ENCODE results near the gene OIP5.
"Not testable (repeated sequence)": the region's sequence is repeated elsewhere in the genome, so short reads cannot be mapped to it uniquely, and the experiment has no call there.

The OIP5 gene

DNA sequence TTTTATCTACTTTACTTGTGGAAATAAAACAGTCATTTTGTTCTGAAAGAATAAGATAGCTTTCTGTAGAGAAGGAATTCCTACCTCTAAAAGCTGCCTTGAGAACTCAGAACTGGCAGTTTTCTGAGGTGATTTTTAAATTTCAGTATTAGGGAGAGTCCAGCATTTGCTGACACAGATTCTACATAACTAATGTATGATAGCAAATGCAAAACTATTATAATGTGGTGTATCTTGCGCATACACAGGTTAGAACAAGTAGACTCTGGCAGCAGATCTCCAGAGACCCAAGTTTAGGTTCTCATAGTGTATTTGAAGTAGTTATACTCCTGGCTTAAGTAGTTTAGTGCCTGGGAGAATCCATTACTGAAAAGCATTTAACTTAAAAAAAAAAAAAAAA is 30.8 kb downstream of the OIP5 start:
- DNase-seq (ENCODE audit: low spot score) = no peak

DNA sequence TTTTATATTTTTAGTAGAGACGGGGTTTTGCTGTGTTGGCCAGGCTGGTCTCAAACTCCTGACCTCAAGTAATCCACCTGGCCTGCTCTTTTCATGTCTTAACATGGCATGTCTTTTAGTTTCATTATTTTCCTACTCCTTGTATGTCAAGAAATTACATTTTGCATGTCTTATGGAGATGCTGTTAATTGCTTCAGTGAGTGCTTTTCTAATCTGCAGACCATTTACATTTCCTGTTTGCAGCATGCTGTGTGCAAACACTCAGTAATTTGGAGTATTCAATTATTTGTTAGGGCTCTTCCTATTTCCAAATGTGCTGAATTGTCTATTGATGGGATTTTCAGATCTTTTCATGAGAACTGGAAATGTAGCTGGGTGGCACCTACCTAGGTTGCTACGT is 31.3 kb downstream of the OIP5 start:
- DNase-seq (ENCODE audit: low spot score) = not testable (repeated sequence)

DNA sequence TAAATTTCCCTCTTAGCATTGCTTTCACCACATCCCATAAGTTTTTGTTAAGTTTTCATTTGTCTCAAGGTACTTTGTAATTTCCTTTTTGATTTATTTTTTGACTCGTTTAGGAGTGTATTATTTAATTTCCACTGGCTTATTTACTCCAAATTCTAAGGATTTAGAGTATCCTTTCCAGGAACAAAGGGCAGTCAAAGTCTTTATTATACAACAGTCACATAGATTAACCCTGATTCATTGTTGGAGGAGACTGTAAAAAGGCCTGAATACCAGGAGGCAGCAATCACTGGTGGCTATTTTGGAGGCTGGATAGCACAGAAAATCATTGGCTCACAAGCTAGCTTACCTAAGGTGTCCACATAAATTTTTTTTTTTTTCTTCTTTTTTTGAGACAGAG is 39.9 kb downstream of the OIP5 start:
- DNase-seq (ENCODE audit: low spot score) = no peak

DNA sequence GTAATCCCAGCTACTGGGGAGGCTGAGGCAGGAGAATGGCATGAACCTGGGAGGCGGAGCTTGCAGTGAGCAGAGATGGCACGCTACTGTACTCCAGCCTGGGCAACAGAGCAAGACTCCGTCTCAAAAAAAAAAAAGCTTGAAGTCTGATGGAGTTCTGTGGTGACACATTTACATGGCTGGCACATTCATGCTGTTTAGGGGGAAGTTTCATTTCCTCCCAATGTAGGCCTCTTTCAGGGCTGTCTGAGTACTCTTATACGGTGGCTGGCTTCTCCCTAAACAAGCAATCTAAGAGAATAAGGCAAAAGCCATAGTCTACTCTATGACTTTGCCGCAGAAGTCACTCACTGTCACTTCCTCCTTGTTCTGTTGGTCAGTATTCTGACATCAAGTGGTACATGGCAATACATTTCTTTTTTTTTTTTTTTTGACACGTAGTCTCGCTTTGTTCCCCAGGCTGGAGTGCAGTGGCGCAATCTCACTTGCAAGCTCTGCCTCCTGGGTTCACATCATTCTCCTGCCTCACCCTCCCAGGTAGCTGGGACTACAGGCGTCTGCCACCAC is 41.2 kb downstream of the OIP5 start:
- DNase-seq (ENCODE audit: low spot score) = no peak

DNA sequence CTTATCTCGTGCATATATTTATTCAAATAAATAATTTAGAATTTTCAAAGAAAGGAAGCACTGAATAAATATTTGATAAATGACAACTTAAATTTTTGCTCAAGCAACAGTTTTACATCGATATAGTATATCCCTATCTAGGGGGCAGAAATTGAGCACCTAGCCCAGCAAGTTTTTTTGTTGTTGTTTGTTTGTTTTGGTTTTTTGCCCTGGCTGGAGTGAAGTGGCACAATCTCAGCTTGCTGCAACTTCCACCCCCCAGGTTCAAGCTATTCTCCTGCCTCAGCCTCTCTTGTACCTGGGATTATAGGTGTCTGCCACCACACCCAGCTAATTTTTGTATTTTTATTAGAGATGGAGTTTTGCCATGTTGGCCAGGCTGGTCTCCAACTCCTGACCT is 42.4 kb downstream of the OIP5 start:
- DNase-seq (ENCODE audit: low spot score) = no peak

DNA sequence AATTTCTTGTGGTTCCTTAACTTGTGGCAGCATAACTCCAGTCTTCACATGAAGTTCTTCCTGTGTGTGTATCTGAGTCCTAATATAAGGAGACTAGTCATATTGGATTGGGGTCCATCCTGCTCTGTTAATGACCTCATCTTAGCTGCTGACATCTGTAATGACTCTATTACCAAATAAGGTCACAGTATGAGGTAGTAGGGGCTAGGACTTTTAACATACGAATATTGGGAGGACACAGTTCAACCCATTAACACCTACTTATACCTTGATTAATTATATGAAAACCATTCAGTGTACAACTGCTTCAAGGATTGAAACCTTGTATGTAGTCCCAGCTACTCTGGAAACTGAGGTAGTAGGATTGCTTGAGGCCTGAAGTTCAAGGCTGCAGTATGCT is 43.9 kb downstream of the OIP5 start:
- DNase-seq (ENCODE audit: low spot score) = no peak

DNA sequence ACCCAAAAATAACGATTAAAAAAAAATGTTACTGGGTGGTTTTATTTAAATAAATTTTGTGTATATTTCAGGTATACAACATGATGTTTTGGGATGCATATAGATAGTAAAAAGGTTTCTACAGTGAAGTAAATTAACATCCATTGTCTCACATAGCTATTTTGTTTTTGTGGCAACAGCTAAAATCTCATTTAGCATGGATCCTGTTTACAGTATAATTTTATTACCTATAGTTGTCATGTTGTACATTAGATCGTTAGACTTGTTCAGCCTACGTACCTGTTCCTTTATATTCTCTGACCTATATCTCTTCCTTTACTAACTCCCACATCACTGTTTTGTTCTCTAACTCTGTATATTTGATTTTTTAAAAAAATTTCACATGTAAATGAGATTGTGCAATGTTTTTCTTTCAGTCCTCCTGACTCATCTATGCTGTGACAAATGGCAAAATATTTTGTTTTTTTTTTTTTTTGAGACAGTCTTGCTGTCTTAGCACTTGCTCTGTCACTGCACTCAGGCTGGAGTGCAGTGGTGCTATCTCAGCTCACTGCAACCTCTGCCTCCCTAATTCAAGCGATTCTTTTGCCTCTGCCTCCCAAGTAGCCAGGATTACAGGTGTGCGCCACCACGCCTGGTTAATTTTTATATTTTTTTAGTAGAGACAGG is 45.6 kb downstream of the OIP5 start:
- no peak for DNase-seq (ENCODE audit: low spot score)

DNA sequence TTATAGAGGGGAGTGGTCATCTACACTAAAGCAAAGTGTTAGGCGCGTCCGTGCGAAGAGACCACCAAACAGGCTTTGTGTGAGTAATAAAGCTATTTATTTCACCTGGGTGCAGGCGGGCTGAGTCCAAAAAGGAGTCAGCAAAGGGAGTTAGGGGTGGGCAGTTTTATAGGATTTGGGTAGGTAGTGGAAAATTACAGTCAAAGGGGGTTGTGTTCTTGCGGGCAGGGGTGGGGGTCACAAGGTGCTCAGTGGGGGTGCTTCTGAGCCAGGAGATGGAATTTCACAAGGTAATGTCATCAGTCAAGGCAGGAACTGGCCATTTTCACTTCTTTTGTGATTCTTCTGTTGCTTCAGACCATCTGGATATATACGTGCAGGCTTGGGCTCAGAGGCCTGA is 47.1 kb downstream of the OIP5 start:
- DNase-seq (ENCODE audit: low spot score) = no peak

DNA sequence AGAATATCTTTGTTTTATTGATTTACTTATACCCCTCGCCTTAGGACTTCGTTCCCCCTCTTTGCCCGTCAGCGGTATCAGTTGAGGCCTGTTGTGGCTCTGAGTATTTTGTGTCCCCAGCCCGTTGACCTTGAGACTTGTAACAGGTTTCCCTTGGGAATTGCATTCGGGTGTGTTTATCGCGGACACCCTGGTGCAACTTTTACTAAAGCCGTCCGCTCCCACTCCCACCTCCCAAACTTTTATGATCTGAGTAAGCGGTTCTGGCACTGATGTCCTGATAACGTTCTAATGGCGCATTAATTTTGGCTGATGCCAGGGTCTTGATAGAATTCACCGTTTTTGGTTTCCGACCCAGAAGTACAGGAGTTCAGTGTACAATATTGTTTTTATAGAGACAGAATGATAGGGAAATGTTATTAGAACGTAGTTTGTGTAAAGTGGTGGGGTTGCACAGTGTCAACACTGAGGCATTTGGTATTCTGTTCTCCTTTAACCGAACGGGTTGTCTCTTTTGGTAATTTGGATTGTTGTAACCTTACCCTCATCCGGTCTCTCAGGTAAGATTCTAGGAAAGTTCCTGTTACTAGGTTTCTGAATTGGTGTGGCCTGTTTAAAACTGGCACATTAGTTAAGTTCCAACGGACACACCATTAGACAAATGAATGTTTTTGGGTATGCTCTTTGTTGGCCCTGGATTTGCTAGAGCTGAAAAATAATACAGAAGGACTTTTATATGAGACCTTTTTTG is 47.8 kb downstream of the OIP5 start:
- no peak for DNase-seq (ENCODE audit: low spot score)

DNA sequence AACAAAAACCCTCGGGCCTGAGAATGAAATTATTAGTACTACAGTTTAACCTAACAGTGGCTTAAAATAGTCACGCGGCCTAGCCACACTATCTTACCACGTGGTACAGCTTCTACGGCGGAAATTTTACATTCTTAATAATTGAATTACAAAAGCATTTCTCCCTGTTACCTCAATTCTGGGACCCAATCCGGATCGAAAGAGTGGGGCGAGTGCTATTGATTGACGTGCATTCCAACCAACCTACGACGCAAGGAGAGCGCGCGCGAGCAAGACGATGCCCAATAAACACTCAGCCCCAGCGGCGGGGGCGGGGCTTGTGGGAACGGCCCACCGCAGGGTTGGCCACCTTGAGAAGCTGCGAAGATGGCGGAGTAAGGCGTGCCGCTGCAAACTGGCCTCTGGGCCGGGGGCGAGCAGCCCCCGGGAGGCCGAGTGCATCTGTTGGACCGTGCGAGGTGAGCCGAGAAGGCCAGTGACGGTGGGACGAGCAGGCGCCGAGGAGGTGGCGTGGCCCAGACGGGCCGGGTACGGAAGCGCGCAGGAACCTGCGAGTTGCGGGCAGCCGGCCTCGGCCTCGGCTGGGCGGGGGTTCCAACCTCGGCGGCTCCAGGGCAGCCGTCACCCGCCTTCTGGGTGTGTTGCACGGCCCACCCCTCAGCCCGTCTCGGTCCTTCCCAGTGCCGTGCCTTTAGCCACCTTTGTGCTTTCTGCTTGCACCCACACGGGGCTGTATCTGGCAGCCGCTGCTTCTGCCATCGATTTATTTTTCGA is 48.6 kb downstream of the OIP5 start:
- peak; percentile 99 for DNase-seq (ENCODE audit: low spot score)

DNA sequence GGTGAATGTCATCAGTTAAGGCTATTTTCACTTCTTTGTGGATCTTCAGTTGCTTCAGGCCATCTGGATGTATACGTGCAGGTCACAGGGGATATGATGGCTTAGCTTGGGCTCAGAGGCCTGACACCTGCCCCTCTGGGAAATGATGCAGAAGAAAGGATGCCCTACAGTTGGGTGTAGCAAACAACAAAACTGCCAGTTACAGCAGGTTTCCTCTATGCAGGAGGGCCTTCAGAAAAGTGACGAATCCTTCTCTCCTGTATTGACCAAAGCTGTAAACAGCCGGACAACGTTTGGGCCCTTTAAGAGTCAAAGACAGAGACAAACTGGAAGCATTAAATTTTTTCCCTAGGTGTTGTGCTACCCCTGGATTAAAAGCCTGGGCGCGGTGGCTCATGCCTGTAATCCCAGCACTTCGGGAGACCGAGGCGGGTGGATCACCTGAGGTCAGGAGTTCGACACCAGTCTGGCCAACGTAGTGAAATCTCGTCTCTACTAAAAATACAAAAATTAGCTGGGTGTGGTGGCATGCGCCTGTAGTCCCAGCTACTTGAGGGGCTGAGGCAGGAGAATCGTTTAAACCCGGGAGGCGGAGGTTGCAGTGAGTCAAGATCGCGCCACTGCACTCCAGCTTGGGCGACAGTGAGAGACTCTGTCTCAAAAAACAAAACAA is 49.3 kb downstream of the OIP5 start:
- DNase-seq (ENCODE audit: low spot score) = not testable (repeated sequence)

DNA sequence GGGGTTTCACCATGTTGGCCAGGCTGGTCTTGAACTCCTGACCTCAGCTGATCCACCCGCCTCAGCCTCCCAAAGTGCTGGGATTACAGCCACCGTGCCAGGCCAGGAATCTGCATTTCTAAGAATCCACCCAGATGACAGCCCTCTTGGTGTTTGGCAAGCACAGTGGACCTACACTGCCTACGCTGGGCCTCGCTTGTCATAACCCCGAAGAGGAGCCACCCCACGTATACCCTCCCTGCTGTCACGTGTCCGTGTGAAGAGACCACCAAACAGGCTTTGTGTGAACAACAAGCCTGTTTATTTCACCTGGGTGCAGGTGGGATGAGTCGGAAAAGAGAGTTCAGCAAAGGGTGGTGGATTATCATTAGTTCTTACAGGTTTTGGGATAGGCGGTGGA is 50.0 kb downstream of the OIP5 start:
- DNase-seq (ENCODE audit: low spot score) = not testable (repeated sequence)

DNA sequence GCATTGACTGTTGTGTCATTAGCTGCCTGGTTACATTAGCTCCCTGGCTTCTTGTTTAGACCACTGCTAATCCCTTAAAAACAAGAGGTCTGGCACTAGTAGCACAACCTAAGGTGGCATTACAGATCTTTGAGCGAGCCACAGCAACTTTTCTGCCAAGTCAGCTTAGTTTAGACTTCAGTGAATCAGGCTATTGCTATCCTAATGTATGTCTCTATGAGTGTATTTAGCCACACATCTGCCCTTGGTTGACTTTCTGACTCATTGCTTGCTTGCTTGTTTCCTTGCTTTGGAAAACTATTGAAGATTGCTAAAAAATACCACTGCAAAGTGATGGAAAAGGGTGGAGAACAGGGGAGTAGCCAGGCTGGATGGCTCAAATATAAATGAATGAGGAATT is 51.2 kb downstream of the OIP5 start:
- DNase-seq (ENCODE audit: low spot score) = no peak

DNA sequence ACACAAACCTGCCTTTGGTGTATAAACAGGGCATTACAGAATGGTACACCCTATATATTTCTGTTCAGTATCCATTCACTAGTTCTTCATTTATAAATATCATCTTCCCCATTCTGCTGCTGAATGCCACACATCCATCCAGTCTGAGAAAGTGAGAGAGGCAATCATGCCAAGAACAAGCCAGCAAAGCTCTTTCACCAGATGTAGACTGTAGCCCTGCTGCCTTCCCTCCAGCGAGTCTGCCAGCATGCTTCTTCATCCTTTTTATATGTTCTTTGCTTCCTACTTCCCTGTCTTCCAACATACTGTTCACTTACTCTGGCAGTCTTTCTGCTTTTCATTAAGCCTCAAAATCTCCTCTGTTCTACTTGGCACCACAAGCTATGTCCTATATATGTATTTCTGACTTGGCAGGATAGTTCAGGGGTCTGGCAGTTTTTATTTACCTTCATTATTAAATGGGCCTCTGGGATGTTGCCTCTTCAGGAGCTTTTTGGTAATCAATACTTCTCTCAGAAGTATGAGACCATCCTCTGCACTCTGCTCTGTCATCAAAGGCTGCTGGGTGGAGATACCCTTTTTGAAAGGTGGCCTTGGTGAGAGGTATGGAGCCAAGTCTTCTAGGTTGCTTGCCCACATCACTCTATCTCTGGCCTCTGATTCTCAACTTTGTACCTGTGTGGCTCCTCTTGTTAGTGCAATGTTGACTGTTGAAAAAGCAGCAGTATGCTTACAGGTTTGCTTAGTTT is 52.7 kb downstream of the OIP5 start:
- no peak for DNase-seq (ENCODE audit: low spot score)

DNA sequence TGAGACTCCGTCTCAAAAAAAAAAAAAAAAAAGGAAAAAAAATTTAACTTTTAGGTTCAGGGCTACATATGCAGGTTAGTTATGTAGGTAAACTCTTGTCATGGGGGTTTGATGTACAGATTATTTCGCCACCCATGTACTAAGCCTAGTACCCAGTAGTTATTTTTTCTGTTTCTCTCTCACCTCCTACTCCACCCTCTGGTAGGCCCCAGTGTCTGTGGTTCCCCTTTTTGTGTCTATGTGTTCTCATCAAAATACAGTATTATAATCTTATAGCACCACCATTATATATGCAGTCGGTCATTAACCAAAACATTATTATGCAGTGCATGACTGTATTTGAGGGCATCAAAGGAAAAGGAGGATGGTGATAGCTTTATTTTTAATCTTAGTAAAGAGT is 54.1 kb downstream of the OIP5 start:
- DNase-seq (ENCODE audit: low spot score) = no peak

DNA sequence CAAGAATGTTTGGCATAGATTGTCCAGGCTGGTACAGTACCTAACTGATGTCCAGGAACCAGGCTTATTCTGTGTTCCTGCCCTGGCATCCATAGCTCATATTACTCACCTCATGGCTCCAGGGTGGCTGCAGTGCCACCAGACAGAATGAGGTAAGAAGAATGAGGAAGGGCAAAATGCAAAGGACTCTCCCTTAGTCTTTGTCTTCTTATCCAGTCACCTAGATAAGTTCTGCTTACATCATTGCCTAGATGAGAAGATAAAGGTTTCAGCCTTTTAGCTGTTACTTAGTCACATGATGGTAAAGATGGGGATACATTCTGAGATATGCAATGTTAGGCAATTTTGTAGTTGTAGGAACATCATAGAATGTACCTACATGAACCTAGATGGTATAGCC is 55.6 kb downstream of the OIP5 start:
- DNase-seq (ENCODE audit: low spot score) = no peak

DNA sequence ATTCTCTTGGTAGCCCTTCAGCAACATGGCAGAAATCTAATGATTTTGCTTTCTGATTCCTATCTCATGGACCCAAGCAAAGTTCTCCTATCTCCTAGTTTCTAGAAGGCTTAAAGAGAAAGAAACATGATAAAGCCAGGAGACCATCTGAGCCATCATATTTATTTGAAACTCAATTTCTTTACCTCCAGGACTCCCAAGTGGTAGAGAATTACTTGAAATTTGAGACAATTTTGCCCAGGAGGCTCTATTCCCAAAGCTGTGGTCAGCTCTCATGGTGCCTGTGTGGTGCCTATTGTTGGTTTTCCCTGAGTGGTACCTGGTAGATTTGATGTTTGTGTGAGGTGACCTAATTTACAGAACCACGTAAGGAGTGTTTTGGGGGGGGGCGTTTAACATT is 62.5 kb downstream of the OIP5 start:
- DNase-seq (ENCODE audit: low spot score) = no peak

DNA sequence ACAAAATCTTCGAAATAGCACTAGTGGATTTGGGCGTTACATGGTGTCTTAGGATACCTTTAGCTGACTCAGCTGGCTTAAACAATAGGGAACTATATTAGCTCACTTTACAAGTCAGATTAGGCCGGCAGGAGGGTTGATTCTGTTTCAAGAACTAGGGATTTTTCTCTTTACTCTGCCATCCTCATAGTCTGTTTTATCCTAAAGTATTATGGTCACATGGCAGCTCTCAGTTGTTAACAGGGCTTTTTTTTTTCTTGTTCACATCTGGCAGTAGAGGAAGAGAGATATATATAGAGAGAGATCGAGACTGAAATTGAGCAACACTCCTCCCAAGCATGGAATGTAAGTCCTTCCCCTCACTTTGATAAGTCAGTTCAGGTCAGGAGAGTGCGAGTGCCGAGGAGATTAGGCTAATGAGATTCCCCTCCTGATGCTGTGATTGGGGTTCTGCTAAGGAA is 68.5 kb downstream of the OIP5 start:
- DNase-seq (ENCODE audit: low spot score) = no peak

DNA sequence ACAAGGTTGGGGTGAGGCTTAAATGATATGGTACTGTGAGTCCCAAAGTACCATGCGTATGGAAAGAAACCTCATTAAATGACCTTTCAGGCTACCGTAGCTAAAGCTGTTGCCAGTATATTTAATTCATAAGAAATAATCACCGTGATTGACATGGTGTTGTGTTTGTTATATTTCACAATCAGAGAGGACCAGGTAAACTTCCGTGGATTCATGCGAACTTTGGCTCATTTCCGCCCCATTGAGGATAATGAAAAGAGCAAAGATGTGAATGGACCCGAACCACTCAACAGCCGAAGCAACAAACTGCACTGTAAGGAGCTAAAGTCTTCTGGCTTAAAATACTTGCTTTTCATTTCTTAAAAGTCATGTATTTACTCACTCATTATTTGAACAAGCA is 69.8 kb downstream of the OIP5 start:
- DNase-seq (ENCODE audit: low spot score) = no peak

DNA sequence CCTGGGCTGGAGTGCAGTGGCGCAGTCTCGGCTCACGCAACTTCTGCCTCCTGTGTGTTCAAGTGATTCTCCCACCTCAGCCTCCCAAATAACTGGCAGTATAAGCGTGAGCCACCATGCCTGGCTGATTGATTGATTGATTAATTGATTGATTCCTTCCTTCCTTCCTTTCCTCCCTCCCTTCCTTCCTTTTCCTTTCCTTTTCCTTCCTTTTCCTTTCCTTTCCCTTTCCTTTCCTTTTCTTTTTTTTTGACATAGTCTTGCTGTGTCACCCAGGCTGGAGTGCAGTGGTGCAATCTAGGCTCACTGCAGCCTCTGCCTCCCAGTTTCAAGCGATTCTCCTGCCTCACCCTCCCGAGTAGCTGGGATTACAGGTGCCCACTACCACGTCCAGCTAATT is 71.5 kb downstream of the OIP5 start:
- not testable (repeated sequence) for DNase-seq (ENCODE audit: low spot score)

DNA sequence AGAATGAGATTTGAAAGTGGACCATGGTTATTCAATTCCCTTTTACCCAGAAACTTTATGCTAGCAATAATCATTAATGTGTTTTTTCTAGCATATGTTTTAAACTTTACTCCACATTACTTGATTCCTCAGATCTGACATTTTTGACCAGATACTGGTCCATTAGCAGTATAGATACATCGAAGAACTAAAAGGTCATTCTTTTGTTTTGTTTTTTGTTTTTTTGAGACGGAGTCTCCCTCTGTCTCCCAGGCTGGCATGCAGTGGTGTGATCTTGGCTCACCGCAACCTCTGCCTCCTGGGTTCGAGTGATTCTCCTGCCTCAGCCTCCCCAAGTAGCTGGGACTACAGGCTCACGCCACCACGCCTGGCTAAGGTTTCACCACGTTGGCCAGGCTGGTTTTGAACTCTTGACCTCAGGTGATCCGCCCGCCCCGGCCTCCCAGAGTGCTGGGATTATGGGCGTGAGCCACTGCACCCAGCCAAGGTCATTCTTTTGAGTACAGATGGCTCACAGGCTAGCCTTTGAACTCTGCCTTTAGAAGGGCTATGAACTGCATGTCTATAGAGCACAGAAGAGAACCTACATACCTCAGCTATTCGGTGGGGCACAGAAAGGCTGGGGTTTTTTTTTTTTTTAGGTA is 72.7 kb downstream of the OIP5 start:
- DNase-seq (ENCODE audit: low spot score) = no peak

Measured in kidney capillary endothelial cell (primary cell).